SHP77 (cell line): ENCODE results near the gene RHOT1.
"Not testable (repeated sequence)": the region's sequence is repeated elsewhere in the genome, so short reads cannot be mapped to it uniquely, and the experiment has no call there.

Source experiments
- DNase-seq, 2 experiments: peaks; one replicate each; lab custom pipeline; 2025; lab: John Stamatoyannopoulos, UW

The RHOT1 gene

GRCh38 chr17:32142038-32142856 is at the start of gene RHOT1:
RHOT1 (plus strand) TSS chr17:32142502; CDS start chr17:32142693, 191 bp downstream.
- DNase-seq: peak; percentile 65 to 77

GRCh38 chr17:32099686-32100085 is 42.6 kb upstream of the RHOT1 start:
- no peak for DNase-seq

- DNase-seq: not testable (repeated sequence)
These were observed 42.0 kb upstream of the RHOT1 start for GRCh38 chr17:32100323-32100722.

- no peak for DNase-seq
These were observed 41.2 kb upstream of the RHOT1 start for GRCh38 chr17:32100971-32101631.

- no peak for DNase-seq
These were observed 40.1 kb upstream of the RHOT1 start for GRCh38 chr17:32102172-32102571.

- DNase-seq: no peak
These were observed 39.6 kb upstream of the RHOT1 start for GRCh38 chr17:32102646-32103186.

- DNase-seq: no peak
These were observed 38.7 kb upstream of the RHOT1 start for GRCh38 chr17:32103476-32104113.

- DNase-seq: no peak
These were observed 38.1 kb upstream of the RHOT1 start for GRCh38 chr17:32104158-32104557.

GRCh38 chr17:32106471-32106981 is 35.8 kb upstream of the RHOT1 start:
- DNase-seq: not testable (repeated sequence)

- not testable (repeated sequence) for DNase-seq
These were observed 35.1 kb upstream of the RHOT1 start for GRCh38 chr17:32107194-32107593.

GRCh38 chr17:32110596-32110995 is 31.7 kb upstream of the RHOT1 start:
- no peak for DNase-seq

- DNase-seq: peak in 1 of 2 experiments; percentile 30
These were observed 31.0 kb upstream of the RHOT1 start for GRCh38 chr17:32111141-32111771.

- no peak for DNase-seq
These were observed 29.9 kb upstream of the RHOT1 start for GRCh38 chr17:32112416-32112815.

GRCh38 chr17:32114536-32114935 is 27.8 kb upstream of the RHOT1 start:
- no peak for DNase-seq

- DNase-seq: not testable (repeated sequence)
These were observed 26.8 kb upstream of the RHOT1 start for GRCh38 chr17:32115546-32115945.

GRCh38 chr17:32116937-32117336 is 25.4 kb upstream of the RHOT1 start:
- DNase-seq: no peak

GRCh38 chr17:32117399-32117798 is 24.9 kb upstream of the RHOT1 start:
- no peak for DNase-seq

- DNase-seq: not testable (repeated sequence)
These were observed 24.2 kb upstream of the RHOT1 start for GRCh38 chr17:32118088-32118487.

GRCh38 chr17:32118835-32119234 is 23.5 kb upstream of the RHOT1 start:
- DNase-seq: no peak

- no peak for DNase-seq
These were observed 22.2 kb upstream of the RHOT1 start for GRCh38 chr17:32120141-32120540.

- no peak for DNase-seq
These were observed 21.6 kb upstream of the RHOT1 start for GRCh38 chr17:32120716-32121115.

GRCh38 chr17:32123782-32124181 is 18.5 kb upstream of the RHOT1 start:
- DNase-seq: no peak
